Measurements from ENCODE around the gene PMAIP1.

PMAIP1 gene

GRCh38 chr18:59893971-59894370, 5.8 kb upstream of the PMAIP1 start:
- DNase-seq (ENCODE audit: insufficient read length) (no peak), FAIRE-seq (no peak)
- no peak for TF ChIP-seq TAF1 (IDR thresholded peaks at IDR 0.05; ENCODE audit: borderline replicate concordance, low read depth, low read length)
- TF ChIP-seq POLR2A (IDR thresholded peaks at IDR 0.05; ENCODE audit: low read depth, low read length): no peak
- TF ChIP-seq POLR2AphosphoS5 (IDR thresholded peaks at IDR 0.05; ENCODE audit: low read depth, low read length): no peak

DNA sequence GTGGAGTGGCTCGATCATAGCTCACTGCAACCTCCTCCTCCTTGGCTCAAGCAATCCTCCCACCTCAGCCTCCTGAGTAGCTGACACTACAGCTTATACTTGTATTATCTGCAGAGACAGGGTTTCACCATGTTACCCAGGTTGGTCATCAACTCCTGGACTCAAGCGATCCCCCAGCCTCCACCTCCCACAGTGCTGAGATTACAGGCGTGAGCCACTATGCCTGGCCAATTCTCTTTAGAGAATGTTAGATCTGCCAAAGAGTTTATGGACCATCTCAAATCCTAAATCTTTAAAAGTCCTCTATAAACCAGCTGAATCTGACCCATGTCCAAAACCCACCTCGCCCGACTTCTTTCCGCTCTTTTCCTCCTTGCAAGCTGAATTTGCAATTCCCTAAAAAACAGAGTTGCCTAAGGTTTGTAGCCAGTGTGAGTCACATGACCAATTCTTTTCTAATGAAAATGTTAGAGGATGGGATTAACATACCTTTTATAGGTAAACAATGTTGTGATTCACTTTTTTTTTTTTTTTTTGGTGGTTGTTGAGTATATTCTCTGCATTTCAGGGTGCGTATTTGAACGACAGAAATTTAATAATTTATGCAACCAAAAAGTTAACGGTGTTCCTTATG, 2.4 kb upstream of the PMAIP1 start:
- TF ChIP-seq TAF1 (IDR thresholded peaks at IDR 0.05; ENCODE audit: borderline replicate concordance, low read depth, low read length) (no peak), POLR2AphosphoS5 (IDR thresholded peaks at IDR 0.05; ENCODE audit: low read depth, low read length) (no peak), POLR2A (IDR thresholded peaks at IDR 0.05; ENCODE audit: low read depth, low read length) (no peak)
- FAIRE-seq (no peak), DNase-seq (ENCODE audit: insufficient read length) (no peak)

GRCh38 chr18:59898093-59898492, 1.7 kb upstream of the PMAIP1 start:
- DNase-seq (ENCODE audit: insufficient read length): no peak
- FAIRE-seq: peak; percentile 48
- TF ChIP-seq TAF1 (IDR thresholded peaks at IDR 0.05; ENCODE audit: borderline replicate concordance, low read depth, low read length): no peak
- TF ChIP-seq POLR2AphosphoS5 (IDR thresholded peaks at IDR 0.05; ENCODE audit: low read depth, low read length): no peak
- no peak for TF ChIP-seq POLR2A (IDR thresholded peaks at IDR 0.05; ENCODE audit: low read depth, low read length)

DNA sequence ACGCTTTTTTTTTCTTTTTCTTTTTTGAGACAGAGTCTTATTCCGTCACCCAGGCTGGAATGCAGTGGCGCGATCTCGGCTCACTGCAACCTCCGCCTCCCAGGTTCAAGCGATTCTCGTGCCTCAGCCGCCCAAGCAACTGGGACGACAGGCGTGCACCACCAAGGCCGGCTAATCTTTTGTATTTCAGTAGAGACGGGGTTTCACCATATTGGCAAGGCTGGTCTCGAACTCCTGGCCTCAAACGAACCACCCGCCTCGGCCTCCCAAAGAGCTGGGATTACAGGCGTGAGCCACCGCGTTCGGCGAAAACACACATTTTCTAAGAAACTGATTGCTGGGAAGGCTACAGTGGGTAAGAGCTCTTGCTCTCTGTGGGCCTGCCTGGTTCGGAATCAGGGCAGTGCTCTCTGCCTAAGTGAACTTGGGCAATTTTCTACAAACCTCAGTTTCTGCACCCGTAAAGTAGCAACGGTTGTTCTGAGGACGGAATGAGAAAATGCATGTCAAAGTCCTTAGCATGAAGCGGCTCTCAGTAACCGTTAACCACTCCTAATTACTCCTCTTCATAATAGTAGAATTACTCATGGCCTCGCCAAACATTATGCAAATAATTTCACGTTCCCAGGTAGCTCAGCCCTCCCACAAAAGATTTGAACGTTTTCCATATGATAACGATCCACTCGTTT, 1.0 kb upstream of the PMAIP1 start:
- no peak for FAIRE-seq
- no peak for DNase-seq (ENCODE audit: insufficient read length)
- no peak for TF ChIP-seq TAF1 (IDR thresholded peaks at IDR 0.05; ENCODE audit: borderline replicate concordance, low read depth, low read length)
- no peak for TF ChIP-seq POLR2A (IDR thresholded peaks at IDR 0.05; ENCODE audit: low read depth, low read length)
- TF ChIP-seq POLR2AphosphoS5 (IDR thresholded peaks at IDR 0.05; ENCODE audit: low read depth, low read length): no peak

DNA sequence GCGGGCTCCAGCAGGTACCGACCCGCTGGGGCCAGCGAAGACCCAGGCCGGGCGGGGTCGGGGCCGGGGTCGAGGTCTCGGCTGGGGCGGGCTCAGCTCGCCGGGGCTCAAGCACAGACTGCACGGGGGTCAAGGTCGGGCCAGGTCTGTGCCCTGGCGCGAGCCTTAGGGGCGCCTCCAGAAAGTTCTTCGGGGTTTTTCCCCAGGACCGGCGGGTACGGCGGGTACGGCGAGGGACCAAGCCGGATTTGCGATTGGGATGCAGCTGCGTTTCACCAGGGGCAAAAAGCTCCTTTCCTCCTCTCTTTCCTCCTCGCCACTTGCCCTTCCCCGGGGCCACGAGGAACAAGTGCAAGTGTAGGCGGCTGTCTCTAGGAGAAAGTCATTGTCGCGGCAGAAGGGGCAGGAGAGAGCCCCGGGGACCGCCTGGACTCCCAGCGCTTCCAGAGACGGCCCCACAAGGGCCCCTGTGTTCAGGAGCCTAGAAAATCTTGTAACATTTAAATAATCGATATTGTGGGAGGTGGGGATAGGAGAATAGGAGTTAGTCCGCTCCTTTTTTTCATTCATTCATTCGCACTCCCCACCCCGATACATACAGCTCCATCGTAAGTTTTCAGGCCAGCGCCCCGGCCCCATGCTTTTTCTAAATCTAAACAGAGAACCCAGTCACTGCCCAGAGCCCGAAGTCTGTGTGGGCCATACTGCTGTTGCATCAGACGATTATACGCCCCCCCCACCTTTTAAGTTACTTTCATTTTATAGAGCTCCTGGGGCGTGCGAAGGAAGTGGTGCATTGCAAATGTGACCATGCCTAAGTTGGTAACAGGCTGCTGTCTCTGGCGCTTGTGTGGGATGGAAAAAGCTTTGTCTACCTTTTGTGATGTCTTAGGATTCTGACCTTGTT, 679 bp downstream of the PMAIP1 start:
- TF ChIP-seq POLR2AphosphoS5 (IDR thresholded peaks at IDR 0.05; ENCODE audit: low read depth, low read length) (peak; percentile 82), POLR2A (IDR thresholded peaks at IDR 0.05; ENCODE audit: low read depth, low read length) (peak; percentile 85), TAF1 (IDR thresholded peaks at IDR 0.05; ENCODE audit: borderline replicate concordance, low read depth, low read length) (peak; percentile 52; the same call in 1 of the 2 replicates)
- FAIRE-seq (peak; percentile 77), DNase-seq (ENCODE audit: insufficient read length) (no peak)

DNA sequence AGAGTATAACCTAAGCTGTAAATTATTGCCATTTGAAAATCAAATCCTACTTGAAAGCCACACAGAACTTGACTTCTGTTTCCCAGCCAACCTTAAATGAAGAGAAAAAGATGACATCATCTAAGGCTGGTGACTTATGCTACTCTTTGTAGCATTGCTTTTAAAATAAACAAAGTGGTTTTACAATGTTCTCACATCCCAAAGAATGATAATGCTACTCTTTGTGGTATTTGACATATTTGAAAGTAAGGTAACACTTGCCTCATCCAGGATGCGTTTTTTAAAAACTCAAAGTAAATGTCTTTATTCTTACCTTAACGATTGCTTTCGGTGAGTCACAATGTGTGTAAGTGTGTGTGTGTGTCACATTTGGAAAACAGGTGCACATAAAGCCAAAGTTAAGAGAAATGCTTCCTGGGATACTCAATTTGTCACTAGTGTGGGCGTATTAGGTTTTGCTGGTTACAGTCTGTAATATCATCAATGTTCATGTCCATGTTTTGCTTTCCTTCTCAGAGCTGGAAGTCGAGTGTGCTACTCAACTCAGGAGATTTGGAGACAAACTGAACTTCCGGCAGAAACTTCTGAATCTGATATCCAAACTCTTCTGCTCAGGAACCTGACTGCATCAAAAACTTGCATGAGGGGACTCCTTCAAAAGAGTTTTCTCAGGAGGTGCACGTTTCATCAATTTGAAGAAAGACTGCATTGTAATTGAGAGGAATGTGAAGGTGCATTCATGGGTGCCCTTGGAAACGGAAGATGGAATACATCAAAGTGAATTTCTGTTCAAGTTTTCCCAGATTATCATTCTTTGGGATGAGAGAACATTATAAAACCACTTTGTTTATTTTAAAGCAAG, 2.6 kb downstream of the PMAIP1 start:
- FAIRE-seq (peak; percentile 92), DNase-seq (ENCODE audit: insufficient read length) (no peak)
- no peak for TF ChIP-seq TAF1 (IDR thresholded peaks at IDR 0.05; ENCODE audit: borderline replicate concordance, low read depth, low read length)
- peak; percentile 74 for TF ChIP-seq POLR2AphosphoS5 (IDR thresholded peaks at IDR 0.05; ENCODE audit: low read depth, low read length)
- TF ChIP-seq POLR2A (IDR thresholded peaks at IDR 0.05; ENCODE audit: low read depth, low read length): peak; percentile 71

GRCh38 chr18:59902993-59903610, 3.3 kb downstream of the PMAIP1 start:
- DNase-seq (ENCODE audit: insufficient read length) (no peak), FAIRE-seq (no peak)
- no peak for TF ChIP-seq POLR2AphosphoS5 (IDR thresholded peaks at IDR 0.05; ENCODE audit: low read depth, low read length)
- no peak for TF ChIP-seq POLR2A (IDR thresholded peaks at IDR 0.05; ENCODE audit: low read depth, low read length)
- no peak for TF ChIP-seq TAF1 (IDR thresholded peaks at IDR 0.05; ENCODE audit: borderline replicate concordance, low read depth, low read length)

- FAIRE-seq: no peak
- TF ChIP-seq TAF1 (IDR thresholded peaks at IDR 0.05; ENCODE audit: borderline replicate concordance, low read depth, low read length) (no peak), POLR2AphosphoS5 (IDR thresholded peaks at IDR 0.05; ENCODE audit: low read depth, low read length) (no peak), POLR2A (IDR thresholded peaks at IDR 0.05; ENCODE audit: low read depth, low read length) (no peak)
- DNase-seq (ENCODE audit: insufficient read length): no peak
Measured at GRCh38 chr18:59904011-59904601, 4.3 kb downstream of the PMAIP1 start.

- TF ChIP-seq TAF1 (IDR thresholded peaks at IDR 0.05; ENCODE audit: borderline replicate concordance, low read depth, low read length): no peak
- no peak for TF ChIP-seq POLR2A (IDR thresholded peaks at IDR 0.05; ENCODE audit: low read depth, low read length)
- TF ChIP-seq POLR2AphosphoS5 (IDR thresholded peaks at IDR 0.05; ENCODE audit: low read depth, low read length): no peak; the same call in 1 of the 2 replicates
- DNase-seq (ENCODE audit: insufficient read length) (no peak), FAIRE-seq (peak; percentile 90)
Measured at GRCh38 chr18:59905686-59906091, 5.9 kb downstream of the PMAIP1 start.

GRCh38 chr18:59906203-59906602, 6.4 kb downstream of the PMAIP1 start:
- peak; percentile 71 for FAIRE-seq
- no peak for DNase-seq (ENCODE audit: insufficient read length)
- TF ChIP-seq TAF1 (IDR thresholded peaks at IDR 0.05; ENCODE audit: borderline replicate concordance, low read depth, low read length): no peak
- no peak; the same call in 1 of the 2 replicates for TF ChIP-seq POLR2AphosphoS5 (IDR thresholded peaks at IDR 0.05; ENCODE audit: low read depth, low read length)
- no peak for TF ChIP-seq POLR2A (IDR thresholded peaks at IDR 0.05; ENCODE audit: low read depth, low read length)

All from GM12892 (cell line).